Lower leg skin (tissue), 3 donors: Measurements from ENCODE around the gene PRSS22.

Experiments
- CTCF ChIP-seq, 3 donors: fragments of 450-650 bp; IDR thresholded peaks; one replicate each; pipeline ENCODE4 v1.5.1; 2016; ENCODE audit warnings: antibody characterized with exemption in 3 of 3, mild to moderate bottlenecking in 3 of 3, moderate library complexity in 2 of 3
- POLR2A ChIP-seq, 2 donors: fragments of 450-650 bp; IDR thresholded peaks; one replicate each; pipeline ENCODE4 v1.6.1; 2016 to 2017; ENCODE audit warnings: antibody characterized with exemption in 2 of 2, mild to moderate bottlenecking in 1 of 2, moderate library complexity in 1 of 2

GRCh38 chr16:2819939-2820835 lies 37.8 kb downstream of the PRSS22 start:
- TF ChIP-seq CTCF (IDR thresholded peaks at IDR 0.05) (no peak), POLR2A (IDR thresholded peaks at IDR 0.05) (no peak)
